IPS-18a (cell line): ENCODE results near the gene CENPB.
A peak's percentile ranks its signal among the peaks of the same experiment; 100 is the strongest.
"Not testable (repeated sequence)": the region's sequence is repeated elsewhere in the genome, so short reads cannot be mapped to it uniquely, and the experiment has no call there.

ENCODE experiments used
- H3K27ac ChIP-seq: one replicate; pipeline ENCODE4 v1.5.1; 2013; ENCODE audit warnings: low read length
- H3K27me3 ChIP-seq: one replicate; pipeline ENCODE4 v1.6.1; 2013; ENCODE audit warnings: mild to moderate bottlenecking, low read length; ENCODE audit not compliant: control insufficient read depth, insufficient read depth
- H3K36me3 ChIP-seq: one replicate; pipeline ENCODE4 v1.6.1; 2013; ENCODE audit warnings: low read depth, low read length; ENCODE audit not compliant: control insufficient read depth
- H3K4me1 ChIP-seq: one replicate; pipeline ENCODE4 v1.6.1; 2013; ENCODE audit warnings: low read depth, low read length; ENCODE audit not compliant: control insufficient read depth
- H3K4me3 ChIP-seq: one replicate; pipeline ENCODE4 v1.5.1; 2013; ENCODE audit warnings: low read length
- H3K9ac ChIP-seq: one replicate; pipeline ENCODE4 v1.6.1; 2013; ENCODE audit warnings: mild to moderate bottlenecking, low read length, moderate library complexity
- H3K9me3 ChIP-seq: one replicate; pipeline ENCODE4 v1.6.1; 2013; ENCODE audit warnings: low read depth, low read length; ENCODE audit not compliant: control insufficient read depth

CENPB gene

GRCh38 chr20:3796477-3797225, 10.1 kb upstream of the CENPB start:
- Histone ChIP-seq H3K36me3 (peaks cover 4% of the 10 kb centered on the region), H3K27ac (no peak overlapping the region), H3K9ac (peak overlapping the region; percentile 50), H3K4me3 (peak overlapping the region; percentile 86), H3K27me3 (no peaks in the 10 kb centered on the region), H3K4me1 (peaks cover 34% of the 10 kb centered on the region), H3K9me3 (no peaks in the 10 kb centered on the region)

GRCh38 chr20:3795511-3796468, 9.2 kb upstream of the CENPB start, which contains the start of gene CDC25B:
Gene CDC25B (plus strand): TSS chr20:3796310. CDS start chr20:3796532, 222 bp downstream.
- no peaks in the 10 kb centered on the region for H3K27me3 ChIP-seq
- peak within 1 kb of the TSS; percentile 86 for H3K4me3 ChIP-seq

GRCh38 chr20:3794701-3795420, 8.3 kb upstream of the CENPB start:
- H3K4me3 ChIP-seq, result peak overlapping the region; percentile 86
- H3K36me3 ChIP-seq, result no peaks in the 10 kb centered on the region
- peaks cover 28% of the 10 kb centered on the region for H3K4me1 ChIP-seq
- H3K9ac ChIP-seq, result no peak overlapping the region
- H3K9me3 ChIP-seq, result no peaks in the 10 kb centered on the region
- no peak overlapping the region for H3K27ac ChIP-seq
- no peaks in the 10 kb centered on the region for H3K27me3 ChIP-seq

More at GRCh38 chr20:3795511-3796468, 9.2 kb upstream of the CENPB start, which contains the start of gene CDC25B:
- no peak within 1 kb of the TSS for H3K27ac ChIP-seq
- H3K9me3 ChIP-seq, result no peaks in the 10 kb centered on the region
- no peaks in the 10 kb centered on the region for H3K36me3 ChIP-seq
- peak within 1 kb of the TSS; percentile 61 for H3K9ac ChIP-seq
- peaks cover 34% of the 10 kb centered on the region for H3K4me1 ChIP-seq

GRCh38 chr20:3794168-3794567, 7.6 kb upstream of the CENPB start:
- not testable (repeated sequence) for H3K27me3 ChIP-seq, H3K9ac ChIP-seq, H3K27ac ChIP-seq, H3K9me3 ChIP-seq, H3K4me3 ChIP-seq, H3K36me3 ChIP-seq
- peaks cover 22% of the 10 kb centered on the region for H3K4me1 ChIP-seq

GRCh38 chr20:3789201-3789600, 2.7 kb upstream of the CENPB start:
- not testable (repeated sequence) for H3K27ac ChIP-seq, H3K4me1 ChIP-seq, H3K4me3 ChIP-seq, H3K9me3 ChIP-seq, H3K9ac ChIP-seq, H3K36me3 ChIP-seq
- H3K27me3 ChIP-seq, result peaks cover 23% of the 10 kb centered on the region

- Histone ChIP-seq H3K4me3 (no peak overlapping the region), H3K9me3 (no peaks in the 10 kb centered on the region), H3K27ac (no peak overlapping the region), H3K27me3 (peaks cover 23% of the 10 kb centered on the region), H3K9ac (no peak overlapping the region), H3K36me3 (no peaks in the 10 kb centered on the region), H3K4me1 (peaks cover 4% of the 10 kb centered on the region)
Observed at GRCh38 chr20:3788685-3789155, 2.2 kb upstream of the CENPB start.

GRCh38 chr20:3787324-3788014, 929 bp upstream of the CENPB start:
- H3K9ac ChIP-seq, result no peak overlapping the region

GRCh38 chr20:3786126-3786484, 435 bp downstream of the CENPB start:
- Histone ChIP-seq H3K27me3 (peaks cover 23% of the 10 kb centered on the region), H3K36me3 (no peaks in the 10 kb centered on the region), H3K4me1 (peaks cover 8% of the 10 kb centered on the region), H3K9ac (peak overlapping the region; percentile 45), H3K4me3 (peak overlapping the region; percentile 70), H3K9me3 (no peaks in the 10 kb centered on the region), H3K27ac (no peak overlapping the region)

More at GRCh38 chr20:3787324-3788014, 929 bp upstream of the CENPB start:
- no peaks in the 10 kb centered on the region for H3K36me3 ChIP-seq
- H3K4me3 ChIP-seq, result no peak overlapping the region
- peaks cover 4% of the 10 kb centered on the region for H3K4me1 ChIP-seq
- H3K27ac ChIP-seq, result no peak overlapping the region
- no peaks in the 10 kb centered on the region for H3K9me3 ChIP-seq
- H3K27me3 ChIP-seq, result peaks cover 23% of the 10 kb centered on the region

- H3K9ac ChIP-seq, result peak overlapping the region; percentile 45
- no peak overlapping the region for H3K27ac ChIP-seq
- peaks cover 25% of the 10 kb centered on the region for H3K27me3 ChIP-seq
- peak overlapping the region; percentile 70 for H3K4me3 ChIP-seq
- peaks cover 8% of the 10 kb centered on the region for H3K4me1 ChIP-seq
- H3K36me3 ChIP-seq, result no peaks in the 10 kb centered on the region
- no peaks in the 10 kb centered on the region for H3K9me3 ChIP-seq
Observed at GRCh38 chr20:3785240-3786125, 1.1 kb downstream of the CENPB start.

GRCh38 chr20:3784863-3785239, 1.7 kb downstream of the CENPB start:
- Histone ChIP-seq H3K27ac (no peak overlapping the region), H3K27me3 (peaks cover 30% of the 10 kb centered on the region), H3K4me3 (no peak overlapping the region), H3K9me3 (no peaks in the 10 kb centered on the region), H3K36me3 (no peaks in the 10 kb centered on the region), H3K9ac (no peak overlapping the region), H3K4me1 (peaks cover 8% of the 10 kb centered on the region)
